Retinal pigment epithelial cell (primary cell): ENCODE measurements around the gene SDC3.

Experiments used
- DNase-seq: peaks from one replicate; pipeline ENCODE4 v3.0.0-alpha.2; 2010; ENCODE audit warnings: low read depth
- H3K4me3 ChIP-seq: 2 replicates; pipeline ENCODE4 v1.5.1; 2011; ENCODE audit warnings: mild to moderate bottlenecking, low read length, control low read depth, moderate library complexity
- CTCF ChIP-seq: conservative IDR thresholded peaks from 2 replicates; pipeline ENCODE4 v1.5.1; 2011; ENCODE audit warnings: low read depth, low read length, control low read depth, inconsistent platforms

SDC3 gene

GRCh38 chr1:30899577-30900389 is 8.8 kb downstream of the SDC3 start:
- no peak for TF ChIP-seq CTCF
- H3K4me3 ChIP-seq, result no peak overlapping the region
- DNase-seq, result no peak

GRCh38 chr1:30898031-30898815 is 10.3 kb downstream of the SDC3 start:
- no peak for TF ChIP-seq CTCF
- no peak for DNase-seq

GRCh38 chr1:30896905-30897304 is 11.7 kb downstream of the SDC3 start:
- no peak for DNase-seq
- no peak for TF ChIP-seq CTCF
- H3K4me3 ChIP-seq, result no peak overlapping the region

More at GRCh38 chr1:30898031-30898815, 10.3 kb downstream of the SDC3 start:
- H3K4me3 ChIP-seq, result no peak overlapping the region

- no peak for DNase-seq
- H3K4me3 ChIP-seq, result no peak overlapping the region
- TF ChIP-seq CTCF, result no peak
Observed at GRCh38 chr1:30895944-30896660, 12.5 kb downstream of the SDC3 start.

- no peak overlapping the region for H3K4me3 ChIP-seq
- TF ChIP-seq CTCF, result no peak
- no peak for DNase-seq
Observed at GRCh38 chr1:30895382-30895943, 13.1 kb downstream of the SDC3 start.

- DNase-seq, result no peak
- no peak overlapping the region for H3K4me3 ChIP-seq
- TF ChIP-seq CTCF, result no peak
Observed at GRCh38 chr1:30894508-30894973, 14.0 kb downstream of the SDC3 start.
